Stimulated activated CD4-positive, alpha-beta T cell treated with anti-CD3 and anti-CD28 coated beads, Interleukin-1b, Interleukin-23, amount 100 ng/mL, for 4 hours (primary cell): ENCODE measurements around the gene RND3.

Source experiments
- DNase-seq, 2 donors: peaks; one replicate each; pipeline ENCODE4 v3.0.0-alpha.2; 2020; ENCODE audit warnings: low read depth in 2 of 2

RND3 gene

GRCh38 chr2:150491943-150492342 lies 4.5 kb upstream of the RND3 start:
- DNase-seq = no peak

DNA sequence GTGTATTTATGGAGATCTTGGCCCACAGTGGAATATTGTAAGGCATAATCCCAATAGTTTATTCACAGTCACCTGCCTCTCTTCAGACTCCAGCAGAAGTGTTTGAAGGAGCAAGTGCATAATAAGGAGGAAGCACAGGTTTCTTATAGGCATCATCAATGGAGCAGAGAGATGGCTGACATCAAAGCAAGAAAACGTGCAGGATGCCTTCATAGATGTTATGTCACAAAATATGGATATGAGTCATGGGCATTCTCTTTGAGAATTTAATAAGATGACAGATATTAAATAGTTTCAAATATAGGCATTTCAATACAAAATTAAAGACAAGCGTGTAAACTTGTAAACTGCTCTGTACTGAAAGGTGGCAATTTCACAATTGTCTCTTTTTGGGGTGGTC lies 4.0 kb upstream of the RND3 start:
- no peak for DNase-seq

DNA sequence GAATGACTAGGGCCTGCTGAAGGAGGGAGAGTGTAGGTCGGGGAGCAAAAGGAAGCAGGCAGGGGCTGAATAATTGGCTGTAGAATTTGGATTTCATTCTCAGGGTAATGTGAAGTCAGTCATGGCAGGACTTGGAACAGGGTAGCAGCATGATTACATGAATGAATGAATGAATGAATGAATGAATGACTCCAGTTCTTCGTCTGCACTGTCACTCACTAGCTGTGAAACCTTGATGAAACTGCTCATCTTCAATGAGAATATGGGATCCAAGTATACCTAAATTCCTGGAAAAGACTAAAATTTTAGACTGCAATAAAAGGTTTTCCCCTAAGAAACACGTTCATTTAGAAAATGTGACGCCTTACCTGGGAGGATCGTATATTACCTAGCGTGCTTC lies 3.0 kb upstream of the RND3 start:
- no peak for DNase-seq

DNA sequence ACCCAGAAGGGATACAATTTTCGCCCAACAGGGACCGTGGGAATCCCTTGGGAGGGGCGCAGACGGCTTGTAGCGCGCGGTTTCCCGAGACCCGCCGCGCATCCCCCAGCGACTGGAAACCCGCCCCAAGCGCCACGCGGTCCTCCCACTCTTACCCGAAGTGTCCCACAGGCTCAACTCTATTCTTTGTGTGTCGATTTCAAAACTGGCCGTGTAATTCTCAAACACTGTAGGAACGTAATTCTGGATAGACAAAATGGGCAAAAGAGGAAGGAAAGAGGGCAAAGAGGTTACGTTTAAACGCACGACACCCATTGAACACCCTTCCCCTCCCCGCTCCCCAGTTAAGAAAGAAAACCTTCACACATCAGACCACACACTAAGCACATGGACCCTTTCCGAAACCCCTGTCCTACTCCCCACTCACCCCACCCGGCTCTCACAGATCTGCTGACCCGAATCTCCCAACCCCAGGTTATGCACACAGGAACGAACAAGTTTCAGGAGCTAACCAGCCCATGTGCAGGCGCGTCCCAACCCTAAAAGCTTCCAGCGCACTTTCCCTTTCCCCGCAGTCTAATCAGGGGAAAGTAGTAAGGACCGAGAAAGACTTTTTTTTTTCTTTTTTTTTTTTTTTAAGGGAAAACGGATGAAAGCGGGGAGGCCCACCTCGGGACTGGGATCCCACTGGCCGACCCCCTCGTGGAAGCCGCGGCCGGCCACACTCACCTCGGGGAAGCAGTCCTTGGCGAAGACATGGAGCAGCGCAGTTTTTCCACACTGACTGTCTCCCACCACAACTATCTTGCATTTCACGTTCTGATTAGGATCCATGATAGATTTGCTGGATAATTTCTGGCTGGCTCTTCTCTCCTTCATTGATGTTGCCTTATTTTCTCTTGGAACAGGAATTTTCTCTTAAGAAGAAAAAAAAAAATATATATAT lies 655 bp downstream of the RND3 start:
- DNase-seq = no peak

- DNase-seq = no peak
Measured at GRCh38 chr2:150485871-150486538, 1.5 kb downstream of the RND3 start.

- DNase-seq = no peak
Measured at GRCh38 chr2:150485114-150485870, 2.2 kb downstream of the RND3 start.

DNA sequence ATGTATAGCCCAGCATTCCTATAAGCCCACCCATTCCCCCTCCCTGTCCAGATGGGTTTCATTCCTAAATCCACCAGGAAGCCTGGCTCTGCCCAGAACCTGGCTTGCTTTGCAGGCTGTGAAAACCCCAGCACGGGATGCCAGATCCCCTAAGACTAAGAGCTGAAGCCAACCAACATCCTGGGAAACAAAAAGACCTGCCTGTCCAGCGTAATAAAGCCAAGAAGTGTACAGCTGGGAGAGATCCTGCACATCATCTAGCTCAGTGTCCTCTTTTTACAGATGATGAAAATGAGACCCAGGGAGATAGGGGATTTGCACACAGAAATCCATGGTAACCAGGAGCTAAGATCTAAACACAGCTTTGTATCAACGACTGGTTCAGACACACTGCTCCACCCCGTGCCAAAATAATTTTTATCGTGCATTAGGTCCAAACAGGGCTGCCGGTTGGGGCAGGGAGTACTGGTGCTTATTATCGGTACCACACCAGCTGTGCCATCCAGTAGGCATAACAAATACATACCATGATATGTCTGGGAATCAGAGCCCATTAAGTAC lies 2.9 kb downstream of the RND3 start:
- no peak for DNase-seq

DNA sequence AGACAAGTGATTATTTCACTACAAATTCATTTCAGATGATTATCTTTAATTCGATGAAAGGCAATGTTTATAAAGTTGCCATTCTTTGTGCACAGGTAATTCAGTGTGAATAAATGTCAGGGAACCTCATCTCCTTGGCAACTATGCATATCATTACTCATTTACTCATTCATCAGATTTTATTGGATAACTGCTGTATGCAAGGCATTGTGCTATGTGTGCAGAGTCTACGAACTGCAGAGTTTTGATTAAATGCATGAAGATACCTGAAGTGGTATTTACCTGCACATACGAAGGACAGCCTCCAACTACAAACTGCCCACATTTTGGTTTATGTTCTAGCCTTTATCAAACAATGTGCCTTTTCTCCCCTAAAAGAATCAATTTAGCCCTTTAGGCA lies 3.5 kb downstream of the RND3 start:
- no peak for DNase-seq

DNA sequence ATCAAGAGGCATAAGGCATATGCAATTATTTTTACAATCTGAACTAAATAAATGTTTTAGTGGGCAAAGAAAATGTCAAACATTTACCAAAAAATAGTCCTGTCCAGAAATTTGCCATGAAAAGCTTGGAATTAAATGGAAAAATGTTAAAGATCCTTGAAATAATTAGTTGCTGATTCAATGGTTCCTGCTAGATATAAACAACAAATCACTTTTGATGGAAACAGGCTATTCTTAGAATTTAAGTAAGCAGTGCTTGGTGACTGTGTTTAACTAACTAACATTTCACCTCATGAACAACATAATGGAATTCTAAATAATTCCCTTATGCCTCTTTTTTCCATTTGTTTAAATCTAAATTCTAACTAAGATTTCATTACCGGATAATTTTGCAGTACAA lies 3.9 kb downstream of the RND3 start:
- no peak for DNase-seq

DNA sequence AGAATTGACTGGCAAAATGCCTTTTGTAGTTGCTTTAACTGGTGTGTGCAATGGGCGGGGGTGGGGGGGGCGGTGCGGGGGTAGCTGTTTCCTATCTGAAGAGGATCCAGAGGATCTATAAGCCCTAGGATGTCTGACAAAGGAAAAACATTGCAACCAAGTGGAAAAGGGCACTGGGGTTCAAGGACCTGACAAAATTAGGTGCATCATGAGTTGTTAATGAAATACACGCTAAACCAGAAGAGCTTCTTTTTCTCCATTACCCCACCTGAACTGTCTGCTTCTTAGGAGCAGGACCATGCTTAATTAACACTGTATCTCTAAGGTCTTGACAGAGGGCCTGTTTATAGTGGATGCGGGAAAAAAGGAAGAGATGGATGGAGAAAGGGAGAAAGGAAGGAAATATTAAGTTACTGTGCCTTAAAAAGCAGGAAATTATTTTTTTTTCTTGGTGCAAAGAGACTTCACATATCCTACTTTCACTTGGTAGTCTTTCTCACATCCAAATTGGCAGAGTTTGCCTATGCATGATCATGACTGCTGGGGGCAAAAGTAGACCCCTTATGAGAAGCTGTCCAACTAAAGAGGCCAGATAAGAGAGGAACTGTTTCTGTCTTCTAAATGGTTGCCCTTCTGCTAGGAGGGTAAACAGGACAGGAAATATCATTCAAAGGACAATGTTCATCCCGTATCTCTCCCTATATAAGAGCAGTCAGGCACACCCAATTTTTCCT lies 4.6 kb downstream of the RND3 start:
- DNase-seq = no peak

GRCh38 chr2:150482111-150482510 lies 5.4 kb downstream of the RND3 start:
- DNase-seq = no peak

DNA sequence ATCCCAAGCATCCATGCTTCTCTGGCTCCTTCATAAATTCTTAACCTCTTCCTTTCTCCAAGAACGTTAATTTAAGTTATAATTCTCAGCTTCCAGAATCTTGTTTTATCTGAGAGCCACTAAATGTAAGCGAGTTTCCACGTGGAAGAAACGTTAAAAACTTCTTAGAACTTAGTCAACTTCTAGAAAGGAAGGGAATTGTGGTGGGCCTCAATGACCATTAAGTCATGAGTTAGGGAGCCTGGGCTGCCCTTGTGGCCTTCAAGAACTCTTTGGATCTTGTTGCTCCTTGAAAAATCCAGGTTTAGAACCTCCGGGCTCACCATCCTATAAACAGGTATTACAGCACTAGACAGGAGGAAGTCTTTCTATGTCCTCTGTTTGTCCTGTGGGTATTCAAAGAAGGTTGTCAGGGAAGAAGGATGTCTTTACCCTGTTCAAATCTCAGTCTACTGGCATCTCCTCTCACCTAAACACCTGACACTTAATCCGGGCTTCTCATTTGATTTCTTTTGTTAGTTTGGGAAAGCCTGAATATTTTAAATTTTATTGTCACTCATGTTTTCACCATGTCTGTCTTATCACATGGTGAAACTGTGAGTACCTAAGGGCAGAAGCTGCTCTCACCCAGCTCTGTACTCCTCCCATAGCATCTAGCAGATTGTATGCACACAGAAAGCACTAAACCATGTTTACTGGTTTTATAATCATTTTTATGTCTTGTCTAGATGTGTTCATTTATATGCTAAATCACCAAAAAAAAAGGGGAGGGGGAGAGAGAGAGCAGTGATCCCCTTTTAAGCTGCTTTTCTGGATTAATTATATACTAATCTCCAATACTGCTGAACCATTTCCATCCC lies 6.3 kb downstream of the RND3 start:
- DNase-seq = no peak

DNA sequence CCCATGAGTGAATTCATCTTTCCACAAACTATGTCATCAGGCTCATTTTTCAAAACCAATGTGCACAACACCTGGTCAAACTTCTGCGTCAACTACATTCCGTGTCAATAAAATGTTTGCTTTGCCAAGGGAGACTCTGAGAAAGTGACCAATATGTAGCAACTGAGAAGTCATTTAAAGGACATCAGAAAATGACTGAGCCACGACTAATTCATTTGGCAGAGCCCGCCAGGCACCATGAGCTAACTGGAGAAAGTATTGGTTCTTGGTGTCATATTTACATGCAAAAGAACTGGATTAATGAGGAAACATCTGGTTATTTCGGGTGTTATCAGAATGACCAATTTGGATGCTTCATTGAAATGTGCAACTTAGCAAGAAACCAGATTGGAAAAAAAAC lies 7.2 kb downstream of the RND3 start:
- no peak for DNase-seq

DNA sequence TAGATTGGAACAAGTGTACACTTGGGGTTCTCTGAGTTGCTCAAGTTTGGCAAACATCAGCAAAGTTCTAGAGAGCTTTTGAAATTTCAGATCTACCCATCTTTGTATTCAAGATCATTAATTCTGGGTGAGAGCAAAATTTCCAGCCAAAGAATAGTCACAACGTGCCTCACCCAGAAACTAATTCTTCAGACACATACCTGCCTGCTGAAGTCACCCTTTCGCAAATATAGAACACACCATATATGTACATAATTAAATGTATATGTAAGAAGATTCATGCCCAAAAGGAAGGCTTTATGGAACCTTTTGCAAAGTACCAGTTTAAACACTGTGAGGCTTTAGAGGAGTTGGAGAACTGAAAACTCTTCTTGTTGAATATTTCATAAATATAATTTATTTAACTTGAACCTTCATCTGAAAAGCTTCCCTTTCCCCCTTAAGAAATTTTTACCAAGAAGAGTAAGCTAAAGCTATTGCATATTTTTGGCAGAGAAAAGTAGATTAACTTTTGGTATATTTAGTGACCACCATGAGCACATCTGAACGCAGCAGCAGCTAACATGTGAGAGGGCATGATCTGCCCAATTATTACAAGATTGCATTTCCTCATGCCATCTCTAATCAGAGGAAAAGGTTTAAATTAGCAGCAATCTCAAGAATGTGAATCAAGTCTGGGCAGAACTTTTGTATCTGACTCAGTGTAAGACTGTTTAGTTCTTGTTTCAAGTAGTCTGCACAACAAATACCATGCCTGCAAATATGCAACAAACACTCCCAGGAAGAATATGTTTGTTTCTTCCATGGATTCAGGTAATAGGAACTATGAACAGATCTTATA lies 8.2 kb downstream of the RND3 start:
- DNase-seq = no peak

- no peak for DNase-seq
Measured at GRCh38 chr2:150478200-150478974, 9.1 kb downstream of the RND3 start.

DNA sequence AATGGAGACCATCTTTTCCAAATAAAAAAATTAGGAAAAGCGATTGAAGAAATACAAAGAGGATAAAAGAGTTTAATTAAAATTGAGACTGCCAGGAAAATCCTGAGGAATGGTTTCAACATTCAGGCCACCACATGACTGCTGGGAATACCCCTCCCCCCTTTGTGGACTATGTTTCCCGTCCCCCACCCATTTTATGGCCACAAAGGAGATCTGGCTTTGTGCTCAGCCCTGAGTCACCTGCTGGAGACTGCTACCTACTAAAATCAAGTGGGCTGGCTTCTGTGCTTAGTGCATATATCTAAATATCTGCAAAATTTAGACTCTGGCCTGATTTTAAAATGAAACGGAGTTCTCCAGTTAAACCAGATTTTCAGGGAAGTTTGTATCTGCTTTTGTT lies 10.1 kb downstream of the RND3 start:
- no peak for DNase-seq

- DNase-seq = no peak
Measured at GRCh38 chr2:150476809-150477302, 10.6 kb downstream of the RND3 start.

GRCh38 chr2:150476286-150476685 lies 11.2 kb downstream of the RND3 start:
- DNase-seq = no peak
